Endothelial cell of umbilical vein (primary cell): ENCODE results near the gene NFATC3. TPM values are rescaled to one million over a fixed set of nuclear protein-coding genes. Genes with fewer than 3 reads are reported as not detected.

ENCODE experiments used
- BruUV-seq: library from RNA; stranded (reverse); fragments of 400-500 nt; replicated peaks from 2 replicates; lab custom pipeline; 2021; lab: Mats Ljungman, UMichigan
- CTCF ChIA-PET: fragments of 300-600, 350-600 bp; sonication (Branson Sonifier 250); formaldehyde crosslinking; loops from one replicate; lab custom pipeline; 2021; ENCODE audit warnings: antibody characterized with exemption, inconsistent platforms; lab: Charles Lee
- POLR2A ChIA-PET: fragments of 300-600, 350-600 bp; sonication (Branson Sonifier 250); formaldehyde crosslinking; loops from one replicate; lab custom pipeline; 2021; ENCODE audit warnings: antibody characterized with exemption, inconsistent platforms; lab: Charles Lee
- DNase-seq: peaks from one replicate; pipeline ENCODE4 v3.0.0-alpha.2; 2011; ENCODE audit warnings: low read depth, low spot score
- FAIRE-seq: peaks from 2 replicates; lab custom pipeline; 2011; peaks lifted over from hg19 to GRCh38; lab: Jason Lieb, UNC
- H2AFZ ChIP-seq: 2 replicates; pipeline ENCODE4 v1.6.0; 2012; ENCODE audit warnings: low read depth, low read length, control low read depth, inconsistent platforms
- H3K27ac ChIP-seq: 2 replicates; pipeline ENCODE4 v1.5.1; 2011; ENCODE audit warnings: low read depth, mild to moderate bottlenecking, control low read depth, low read length, moderate library complexity; ENCODE audit not compliant: insufficient read depth
- H3K27me3 ChIP-seq, 2 experiments: 2 replicates each; pipeline versions ENCODE4 v1.6.0 to v1.6.1; 2011; ENCODE audit warnings: low read length in 2 of 2, mixed read lengths in 1 of 2; ENCODE audit not compliant: control insufficient read depth in 2 of 2, insufficient read depth in 2 of 2
- H3K36me3 ChIP-seq, 2 experiments: 2 replicates in 1 of 2; 3 replicates in 1 of 2; pipeline ENCODE4 v1.5.1; 2011; ENCODE audit warnings: low read length in 2 of 2, mild to moderate bottlenecking in 1 of 2, moderate library complexity in 1 of 2; ENCODE audit not compliant: control insufficient read depth in 2 of 2, insufficient read depth in 2 of 2; ENCODE audit errors: extremely low read depth in 1 of 2
- H3K4me1 ChIP-seq: 3 replicates; pipeline ENCODE4 v1.5.1; 2011; ENCODE audit warnings: mild to moderate bottlenecking, low read length; ENCODE audit not compliant: control insufficient read depth, insufficient read depth; ENCODE audit errors: extremely low read depth
- H3K4me2 ChIP-seq: 2 replicates; pipeline ENCODE4 v1.6.1; 2011; ENCODE audit warnings: low read length, control low read depth, mixed read lengths; ENCODE audit not compliant: insufficient read depth
- H3K4me3 ChIP-seq, 3 experiments: fragments of 200-600 bp in 1 of 3; sonication (generic), shearing (Covaris generic) in 1 of 3; replicated peaks in 1 of 3; 2 replicates each; pipeline ENCODE4 v1.5.1; 2011 to 2016; ENCODE audit warnings: control low read depth in 3 of 3, low read length in 3 of 3, mild to moderate bottlenecking in 2 of 3, inconsistent platforms in 1 of 3, low read depth in 1 of 3, moderate library complexity in 1 of 3; ENCODE audit not compliant: insufficient read depth in 1 of 3
- H3K79me2 ChIP-seq: 2 replicates; pipeline ENCODE4 v1.6.0; 2012; ENCODE audit warnings: low read length, inconsistent platforms; ENCODE audit not compliant: control insufficient read depth, insufficient read depth
- H3K9ac ChIP-seq: replicated peaks from 2 replicates; pipeline ENCODE3; 2011; ENCODE audit warnings: low read length, control low read depth; ENCODE audit not compliant: insufficient read depth; ENCODE audit errors: extremely low read depth
- H3K9me1 ChIP-seq: replicated peaks from 3 replicates; pipeline ENCODE4 v1.6.0; 2011; ENCODE audit warnings: mild to moderate bottlenecking, low read length; ENCODE audit not compliant: control insufficient read depth, insufficient read depth; ENCODE audit errors: extremely low read depth
- H3K9me3 ChIP-seq: replicated peaks from 2 replicates; pipeline ENCODE4 v1.5.1; 2012; ENCODE audit warnings: low read length, inconsistent platforms; ENCODE audit not compliant: control insufficient read depth, insufficient read depth
- H4K20me1 ChIP-seq: replicated peaks from 2 replicates; pipeline ENCODE3; 2011; ENCODE audit warnings: mild to moderate bottlenecking, low read length; ENCODE audit not compliant: control insufficient read depth, insufficient read depth; ENCODE audit errors: extremely low read depth
- EZH2 ChIP-seq: IDR thresholded peaks from 2 replicates; pipeline ENCODE4 v1.6.1; 2012; ENCODE audit warnings: borderline replicate concordance, low read depth, mild to moderate bottlenecking, moderate library complexity, low read length, inconsistent platforms; ENCODE audit not compliant: severe bottlenecking
- FOS ChIP-seq: IDR thresholded peaks from 2 replicates; pipeline ENCODE4 v1.6.1; 2011; ENCODE audit warnings: mild to moderate bottlenecking, low read length, moderate library complexity, borderline replicate concordance; ENCODE audit not compliant: insufficient read depth
- GATA2 ChIP-seq: IDR thresholded peaks from 2 replicates; pipeline ENCODE4 v1.7.0; 2011; ENCODE audit warnings: low read depth, mild to moderate bottlenecking, moderate library complexity, mixed read lengths, low read length; ENCODE audit not compliant: insufficient read length, insufficient read depth
- JUN ChIP-seq: IDR thresholded peaks from 2 replicates; pipeline ENCODE4 v1.6.1; 2011; ENCODE audit warnings: borderline replicate concordance, low read depth; ENCODE audit not compliant: insufficient read length, insufficient read depth
- MYC ChIP-seq: IDR thresholded peaks from one replicate; pipeline ENCODE4 v1.6.1; 2011; ENCODE audit warnings: mild to moderate bottlenecking, low read depth, low read length
- POLR2A ChIP-seq: IDR thresholded peaks from 2 replicates; pipeline ENCODE4 v1.6.1; 2012; ENCODE audit warnings: low read depth, mild to moderate bottlenecking, control low read depth, low read length
- POLR2AphosphoS5 ChIP-seq: IDR thresholded peaks from 2 replicates; pipeline ENCODE4 v1.6.1; 2012; ENCODE audit warnings: low read depth, mild to moderate bottlenecking, control low read depth, low read length, moderate library complexity; ENCODE audit not compliant: insufficient read depth
- dilution Hi-C: fragments of 300-500 bp; cut with MboI; formaldehyde crosslinking; loops from one replicate; pipeline ENCODE4 v1.15.0; 2019; ENCODE audit warnings: low sequenced_read_pairs; ENCODE audit not compliant: extremely low pct_ligation_motif_present
- intact Hi-C: fragments of 100-400 bp; cut with micrococcal nuclease; formaldehyde crosslinking; loops from one replicate; pipeline ENCODE4 v1.10.0; 2022
- polyA plus RNA-seq, 4 experiments: library from polyadenylated mRNA; depleted of rRNA in 3 of 4; stranded (reverse) in 3 of 4; unstranded in 1 of 4; fragments of >200 nt; gene quantifications; 2 replicates each; pipeline versions ENCODE4 v1.2.1 to v1.2.3, GENCODE V29; 2011 to 2012; ENCODE audit warnings: missing spikeins in 1 of 4
- total RNA-seq: library from RNA; stranded (reverse); gene quantifications from 2 replicates; pipeline ENCODE4 v1.2.3, GENCODE V29; 2021
- TF ChIP-seq, protein P1 (sequence below): IDR thresholded peaks from 2 replicates; pipeline ENCODE4 v1.6.1; 2011; ENCODE audit not compliant: insufficient read depth, insufficient read length
- TF ChIP-seq, protein P2 (sequence below), 2 donors: IDR thresholded peaks; 1 replicate in 1 of 2; 2 replicates in 1 of 2; pipeline ENCODE4 v1.5.1; 2011; ENCODE audit warnings: low read length in 2 of 2, mild to moderate bottlenecking in 2 of 2, moderate library complexity in 2 of 2, control low read depth in 1 of 2, inconsistent platforms in 1 of 2, low read depth in 1 of 2; ENCODE audit not compliant: insufficient read depth in 1 of 2; ENCODE audit errors: extremely low read depth in 1 of 2

Gene NFATC3
- total and polyA plus RNA-seq, 2 donors (not counting 3 experiments of a cell fraction or from before 2014, with no cell fraction given), result 15.6 to 33.1 TPM

DNA sequence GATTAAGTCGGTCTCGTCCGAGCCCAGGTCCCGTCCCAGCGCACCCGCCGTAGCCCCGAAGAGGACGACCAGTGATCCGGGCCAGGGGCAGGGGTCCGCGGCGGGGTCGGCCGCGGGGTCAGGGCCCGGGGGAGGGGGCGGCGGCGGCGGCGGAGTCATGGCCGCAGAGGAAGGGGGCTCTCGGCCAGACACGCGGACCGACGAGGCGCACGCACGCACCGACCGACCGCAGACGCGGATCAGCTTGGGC lies 150.6 kb downstream of the NFATC3 start, which contains the start of gene ESRP2:
Gene ESRP2, minus strand, starts transcription at position 241 of the 250 bp plus-strand sequence. Its CDS starts 82 bp downstream, at position 159.
- Histone ChIP-seq H3K4me2 (peak within 1 kb of the TSS; percentile 17), H3K9ac (peak within 1 kb of the TSS; percentile 57), H3K9me1 (no peaks in the 10 kb centered on the region), H3K4me3 (peak within 1 kb of the TSS in 2 of 3 experiments; percentile 1 to 35), H3K27me3 (no peaks in the 10 kb centered on the region), H3K4me1 (peaks cover 13% of the 10 kb centered on the region), H4K20me1 (no peaks in the 10 kb centered on the region), H3K9me3 (no peaks in the 10 kb centered on the region), H3K27ac (peak within 1 kb of the TSS; percentile 93), H3K36me3 (no peaks in the 10 kb centered on the region), H2AFZ (peak within 1 kb of the TSS; percentile 46), H3K79me2 (no peaks in the 10 kb centered on the region)
- POLR2A ChIA-PET, result no interaction called here
- DNase-seq (no peak), FAIRE-seq (no peak)
- TF ChIP-seq EZH2 (peak; percentile 46), GATA2 (no peak)
- CTCF ChIA-PET, result interaction anchor here (3.4 kb wide), 1 partner anchor 27 kb away, joined by 30 read pairs; the partner anchor contains the start of gene SLC7A6
- BruUV-seq, result no TSS peak
- intact Hi-C loops, result loop anchor here (2.0 kb wide), 1 partner anchor 343 kb away; the partner anchor contains the start of gene PSKH1
- dilution Hi-C loops, result no loop called here

DNA sequence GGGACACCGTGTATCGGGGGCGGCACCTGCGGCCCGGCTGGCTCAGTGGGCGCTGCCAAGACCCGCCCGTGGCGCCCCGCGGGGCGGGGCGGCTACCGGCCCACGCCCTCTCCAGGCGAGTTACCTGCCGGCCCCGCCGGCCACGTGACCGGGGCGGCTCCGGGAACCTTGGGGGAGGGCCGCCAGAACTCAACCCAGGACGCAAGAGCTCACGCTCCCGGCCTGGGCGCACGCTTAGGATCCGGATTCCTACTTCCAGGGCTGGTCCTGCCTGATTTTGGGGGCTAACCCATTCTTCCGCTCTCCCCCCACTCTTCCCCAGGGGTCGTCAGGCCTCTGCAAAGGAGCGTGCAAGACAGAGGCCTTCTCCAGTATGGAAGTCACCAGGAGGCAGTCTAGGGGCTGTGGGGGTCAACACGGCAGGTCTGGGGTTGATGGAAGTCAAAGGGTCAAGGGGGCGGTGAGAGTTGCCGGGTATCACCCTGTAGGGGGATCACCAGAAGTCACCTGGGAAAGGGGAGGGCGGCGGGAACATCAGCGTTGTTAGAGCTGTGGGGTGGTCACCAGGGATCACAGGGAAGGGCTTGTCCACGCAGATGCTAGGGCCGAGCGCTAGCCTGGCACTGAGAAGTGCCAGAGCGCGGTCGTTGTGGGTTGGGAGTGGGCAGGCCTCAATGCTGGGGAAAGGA lies 151.1 kb downstream of the NFATC3 start:
- no peak for DNase-seq
- dilution Hi-C loops, result no loop called here

More for the DNA sequence above, 151.1 kb downstream of the NFATC3 start:
- Histone ChIP-seq H3K9ac (no peak overlapping the region), H3K9me1 (no peaks in the 10 kb centered on the region), H3K27ac (no peak overlapping the region), H3K4me3 (peak overlapping the region in 2 of 3 experiments; percentile 1 to 25), H4K20me1 (no peaks in the 10 kb centered on the region), H3K79me2 (no peaks in the 10 kb centered on the region), H3K9me3 (no peaks in the 10 kb centered on the region), H3K27me3 (no peaks in the 10 kb centered on the region), H3K4me2 (peak overlapping the region; percentile 17), H3K4me1 (peaks cover 13% of the 10 kb centered on the region), H3K36me3 (no peaks in the 10 kb centered on the region), H2AFZ (peak overlapping the region; percentile 13)
- TF ChIP-seq MYC (no peak), FOS (no peak), GATA2 (no peak), EZH2 (peak; percentile 49), POLR2AphosphoS5 (no peak), JUN (no peak), POLR2A (no peak)
- TF ChIP-seq, protein P1, sequence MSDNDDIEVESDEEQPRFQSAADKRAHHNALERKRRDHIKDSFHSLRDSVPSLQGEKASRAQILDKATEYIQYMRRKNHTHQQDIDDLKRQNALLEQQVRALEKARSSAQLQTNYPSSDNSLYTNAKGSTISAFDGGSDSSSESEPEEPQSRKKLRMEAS, result no peak
- TF ChIP-seq, protein P2, sequence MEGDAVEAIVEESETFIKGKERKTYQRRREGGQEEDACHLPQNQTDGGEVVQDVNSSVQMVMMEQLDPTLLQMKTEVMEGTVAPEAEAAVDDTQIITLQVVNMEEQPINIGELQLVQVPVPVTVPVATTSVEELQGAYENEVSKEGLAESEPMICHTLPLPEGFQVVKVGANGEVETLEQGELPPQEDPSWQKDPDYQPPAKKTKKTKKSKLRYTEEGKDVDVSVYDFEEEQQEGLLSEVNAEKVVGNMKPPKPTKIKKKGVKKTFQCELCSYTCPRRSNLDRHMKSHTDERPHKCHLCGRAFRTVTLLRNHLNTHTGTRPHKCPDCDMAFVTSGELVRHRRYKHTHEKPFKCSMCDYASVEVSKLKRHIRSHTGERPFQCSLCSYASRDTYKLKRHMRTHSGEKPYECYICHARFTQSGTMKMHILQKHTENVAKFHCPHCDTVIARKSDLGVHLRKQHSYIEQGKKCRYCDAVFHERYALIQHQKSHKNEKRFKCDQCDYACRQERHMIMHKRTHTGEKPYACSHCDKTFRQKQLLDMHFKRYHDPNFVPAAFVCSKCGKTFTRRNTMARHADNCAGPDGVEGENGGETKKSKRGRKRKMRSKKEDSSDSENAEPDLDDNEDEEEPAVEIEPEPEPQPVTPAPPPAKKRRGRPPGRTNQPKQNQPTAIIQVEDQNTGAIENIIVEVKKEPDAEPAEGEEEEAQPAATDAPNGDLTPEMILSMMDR (IDR thresholded peaks at IDR 0.05; ENCODE audit: extremely low read depth in 1 of 2, insufficient read depth in 1 of 2, low read depth in 1 of 2, low read length in 2 of 2), result no peak
- intact Hi-C loops, result loop anchor here (2.0 kb wide), 1 partner anchor 343 kb away; the partner anchor contains the start of gene PSKH1
- ChIA-PET CTCF (interaction anchor here (3.4 kb wide), 1 partner anchor 26 kb away, joined by 30 read pairs; the partner anchor contains the start of gene SLC7A6), POLR2A (interaction anchor here (0.9 kb wide), 1 partner anchor 96 kb away, joined by 3 read pairs; no protein-coding TSS in a partner anchor)
- peak; percentile 48 for FAIRE-seq
- BruUV-seq, result no TSS peak
